GM12891 (cell line): Measurements from ENCODE around the gene MKRN3.

Experiments used
- PAX5 ChIP-seq: IDR thresholded peaks from 2 replicates; pipeline ENCODE4 v1.6.1; 2011; ENCODE audit warnings: low read length, moderate library complexity, mild to moderate bottlenecking; ENCODE audit not compliant: insufficient read depth, severe bottlenecking
- POLR2A ChIP-seq: IDR thresholded peaks from 2 replicates; pipeline ENCODE4 v1.6.1; 2011; ENCODE audit warnings: low read depth, low read length, control low read depth
- POLR2AphosphoS5 ChIP-seq: IDR thresholded peaks from 2 replicates; pipeline ENCODE4 v1.6.1; 2011; ENCODE audit warnings: low read depth, low read length, control low read depth
- SPI1 ChIP-seq: IDR thresholded peaks from 2 replicates; pipeline ENCODE4 v1.6.1; 2011; ENCODE audit warnings: low read depth, low read length, control low read depth
- TAF1 ChIP-seq: IDR thresholded peaks from 2 replicates; pipeline ENCODE4 v1.6.1; 2011; ENCODE audit warnings: low read depth, low read length, control low read depth

DNA sequence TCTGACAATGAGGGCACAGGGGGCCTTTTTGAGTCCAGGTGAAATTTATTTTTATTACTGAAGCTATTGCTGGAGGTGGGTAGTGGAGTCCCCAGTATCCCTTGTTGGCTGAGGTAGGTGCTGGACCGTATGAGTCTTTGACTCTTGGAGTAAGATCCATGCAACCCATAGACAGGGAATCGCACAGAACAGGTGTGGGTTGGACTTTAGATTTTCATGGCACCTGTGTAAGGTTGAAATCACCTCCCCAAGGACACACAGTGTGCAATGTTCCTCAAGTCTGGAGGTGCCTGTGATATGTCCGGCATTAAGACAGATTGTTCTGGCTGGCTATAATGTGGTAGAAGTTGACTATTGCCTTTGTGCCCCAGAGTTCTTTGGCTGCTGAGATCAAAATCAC, 23.5 kb downstream of the MKRN3 start:
- TF ChIP-seq POLR2A (no peak), PAX5 (no peak), POLR2AphosphoS5 (no peak), TAF1 (no peak), SPI1 (no peak)
